ENCODE measurements around the gene SSH2.

SSH2 gene

GRCh38 chr17:29593591-29594518, 336.2 kb downstream of the SSH2 start:
- H3K4me1 ChIP-seq (ENCODE audit: low read length) = peaks cover 31% of the 10 kb centered on the region
- H3K9ac ChIP-seq (ENCODE audit: low read length) = peak overlapping the region; percentile 67
- H3K79me2 ChIP-seq (ENCODE audit: low read length) = peaks cover 55% of the 10 kb centered on the region

DNA sequence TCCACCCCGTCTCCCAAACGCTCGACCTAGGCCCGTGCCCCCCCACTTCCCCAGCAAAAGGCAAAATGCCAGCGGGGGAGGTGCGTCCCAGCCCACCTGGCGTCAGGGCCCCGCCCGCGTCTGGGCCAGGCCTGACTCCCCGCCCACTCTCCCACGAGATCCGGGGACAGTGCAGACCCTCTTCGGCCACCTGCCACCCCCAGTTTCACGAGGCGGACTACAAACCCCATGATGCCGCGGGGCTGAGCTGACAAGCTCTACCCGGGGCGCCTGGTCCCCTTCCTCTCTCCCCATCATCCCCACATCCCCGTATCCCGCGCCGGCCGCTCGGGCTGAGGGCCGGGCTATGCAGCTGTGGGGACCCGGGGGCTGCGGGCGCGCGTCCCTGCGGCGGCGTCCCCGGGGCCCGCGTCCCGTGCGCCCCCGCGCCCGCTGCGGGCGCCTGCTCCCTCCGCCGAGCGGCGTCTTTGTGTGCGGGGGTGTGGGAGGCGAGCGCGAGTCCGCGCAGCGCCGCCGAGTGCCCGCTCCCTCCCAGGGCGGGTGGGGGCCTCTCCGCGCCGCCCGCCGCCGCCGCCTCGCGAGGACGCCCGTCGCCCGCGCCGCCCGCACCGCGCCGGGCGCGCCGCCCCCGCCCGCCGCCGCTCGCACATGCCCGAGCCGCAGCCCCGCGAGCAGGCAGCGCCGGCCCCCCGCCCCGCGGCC, 337.0 kb downstream of the SSH2 start, which contains the start of gene ANKRD13B:
TSS of gene ANKRD13B (plus strand) at position 283 of the 702 bp plus-strand sequence. CDS start 490 bp downstream, outside the sequence.
- H3K36me3 ChIP-seq (replicated peaks; ENCODE audit: low read depth, low read length) = no peaks in the 10 kb centered on the region
- H3K27ac ChIP-seq (ENCODE audit: low read length) = peak within 1 kb of the TSS; percentile 75
- peak within 1 kb of the TSS; percentile 77 for H2AFZ ChIP-seq (ENCODE audit: low read depth, low read length)
- H3K27me3 ChIP-seq (ENCODE audit: low read depth, low read length) = no peaks in the 10 kb centered on the region
- H3K4me1 ChIP-seq (ENCODE audit: low read length) = peaks cover 34% of the 10 kb centered on the region
- no peak for TF ChIP-seq EZH2phosphoT487 (IDR thresholded peaks at IDR 0.05; ENCODE audit: low read depth)
- TF ChIP-seq, protein P1, sequence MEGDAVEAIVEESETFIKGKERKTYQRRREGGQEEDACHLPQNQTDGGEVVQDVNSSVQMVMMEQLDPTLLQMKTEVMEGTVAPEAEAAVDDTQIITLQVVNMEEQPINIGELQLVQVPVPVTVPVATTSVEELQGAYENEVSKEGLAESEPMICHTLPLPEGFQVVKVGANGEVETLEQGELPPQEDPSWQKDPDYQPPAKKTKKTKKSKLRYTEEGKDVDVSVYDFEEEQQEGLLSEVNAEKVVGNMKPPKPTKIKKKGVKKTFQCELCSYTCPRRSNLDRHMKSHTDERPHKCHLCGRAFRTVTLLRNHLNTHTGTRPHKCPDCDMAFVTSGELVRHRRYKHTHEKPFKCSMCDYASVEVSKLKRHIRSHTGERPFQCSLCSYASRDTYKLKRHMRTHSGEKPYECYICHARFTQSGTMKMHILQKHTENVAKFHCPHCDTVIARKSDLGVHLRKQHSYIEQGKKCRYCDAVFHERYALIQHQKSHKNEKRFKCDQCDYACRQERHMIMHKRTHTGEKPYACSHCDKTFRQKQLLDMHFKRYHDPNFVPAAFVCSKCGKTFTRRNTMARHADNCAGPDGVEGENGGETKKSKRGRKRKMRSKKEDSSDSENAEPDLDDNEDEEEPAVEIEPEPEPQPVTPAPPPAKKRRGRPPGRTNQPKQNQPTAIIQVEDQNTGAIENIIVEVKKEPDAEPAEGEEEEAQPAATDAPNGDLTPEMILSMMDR (IDR thresholded peaks at IDR 0.05; ENCODE audit: low read depth, low read length) = no peak
- peaks cover 63% of the 10 kb centered on the region for H3K79me2 ChIP-seq (ENCODE audit: low read length)
- peak within 1 kb of the TSS; percentile 67 for H3K9ac ChIP-seq (ENCODE audit: low read length)
- peak within 1 kb of the TSS; percentile 98 for H3K4me2 ChIP-seq (ENCODE audit: low read length)
- H4K20me1 ChIP-seq (ENCODE audit: insufficient read depth, low read length) = peaks cover 7% of the 10 kb centered on the region
- H3K4me3 ChIP-seq (ENCODE audit: low read length) = peak within 1 kb of the TSS; percentile 90
- H3K9me3 ChIP-seq (ENCODE audit: insufficient read depth, low read length) = no peaks in the 10 kb centered on the region

More at GRCh38 chr17:29593591-29594518, 336.2 kb downstream of the SSH2 start:
- Histone ChIP-seq H3K4me2 (ENCODE audit: low read length) (peak overlapping the region; percentile 68), H3K27me3 (ENCODE audit: low read depth, low read length) (no peaks in the 10 kb centered on the region), H3K4me3 (ENCODE audit: low read length) (peak overlapping the region; percentile 81), H3K36me3 (replicated peaks; ENCODE audit: low read depth, low read length) (no peaks in the 10 kb centered on the region), H3K27ac (ENCODE audit: low read length) (no peak overlapping the region), H3K9me3 (ENCODE audit: insufficient read depth, low read length) (no peaks in the 10 kb centered on the region), H4K20me1 (ENCODE audit: insufficient read depth, low read length) (no peaks in the 10 kb centered on the region; the same call in 1 of the 2 replicates), H2AFZ (ENCODE audit: low read depth, low read length) (no peak overlapping the region)
- no peak for TF ChIP-seq EZH2phosphoT487 (IDR thresholded peaks at IDR 0.05; ENCODE audit: low read depth)
- TF ChIP-seq, protein P1 (IDR thresholded peaks at IDR 0.05; ENCODE audit: low read depth, low read length) = peak; percentile 61

- Histone ChIP-seq H3K9ac (ENCODE audit: low read length) (peak overlapping the region; percentile 92), H3K27ac (ENCODE audit: low read length) (peak overlapping the region; percentile 75), H3K27me3 (ENCODE audit: low read depth, low read length) (no peaks in the 10 kb centered on the region), H3K36me3 (replicated peaks; ENCODE audit: low read depth, low read length) (no peaks in the 10 kb centered on the region), H4K20me1 (ENCODE audit: insufficient read depth, low read length) (peaks cover 17% of the 10 kb centered on the region), H2AFZ (ENCODE audit: low read depth, low read length) (peak overlapping the region; percentile 87; the same call in 1 of the 2 replicates), H3K9me3 (ENCODE audit: insufficient read depth, low read length) (no peaks in the 10 kb centered on the region), H3K4me3 (ENCODE audit: low read length) (peak overlapping the region; percentile 90), H3K4me2 (ENCODE audit: low read length) (peak overlapping the region; percentile 98), H3K79me2 (ENCODE audit: low read length) (peaks cover 65% of the 10 kb centered on the region), H3K4me1 (ENCODE audit: low read length) (peaks cover 42% of the 10 kb centered on the region)
- TF ChIP-seq, protein P1 (IDR thresholded peaks at IDR 0.05; ENCODE audit: low read depth, low read length) = peak; percentile 89
- TF ChIP-seq EZH2phosphoT487 (IDR thresholded peaks at IDR 0.05; ENCODE audit: low read depth) = no peak
Observed at GRCh38 chr17:29591737-29592608, 338.1 kb downstream of the SSH2 start.

Data from OCI-LY3 (cell line).